Right hindlimb (tissue), 1 donor: ENCODE results near the gene ZBTB40.

Source experiments
- DNase-seq: peaks from one replicate; pipeline ENCODE4 v3.0.0-alpha.2; 2018

The ZBTB40 gene

GRCh38 chr1:22451702-22452480 lies at the start of gene ZBTB40:
Gene ZBTB40 (plus strand): TSS chr1:22451851. CDS start chr1:22489949, 38,098 bp downstream.
- DNase-seq: peak; percentile 98

GRCh38 chr1:22402356-22403053 lies 49.1 kb upstream of the ZBTB40 start:
- DNase-seq: no peak

- DNase-seq: no peak
Measured at GRCh38 chr1:22404486-22404885, 47.2 kb upstream of the ZBTB40 start.

- DNase-seq: no peak
Measured at GRCh38 chr1:22406722-22407495, 44.7 kb upstream of the ZBTB40 start.

GRCh38 chr1:22408230-22408629 lies 43.4 kb upstream of the ZBTB40 start:
- DNase-seq: no peak

GRCh38 chr1:22410401-22410800 lies 41.2 kb upstream of the ZBTB40 start:
- DNase-seq: no peak

GRCh38 chr1:22410928-22411495 lies 40.6 kb upstream of the ZBTB40 start:
- DNase-seq: no peak

- DNase-seq: no peak
Measured at GRCh38 chr1:22411589-22411988, 40.1 kb upstream of the ZBTB40 start.

GRCh38 chr1:22412932-22413727 lies 38.5 kb upstream of the ZBTB40 start:
- no peak for DNase-seq

GRCh38 chr1:22413799-22414198 lies 37.9 kb upstream of the ZBTB40 start:
- no peak for DNase-seq

GRCh38 chr1:22414244-22414751 lies 37.4 kb upstream of the ZBTB40 start:
- no peak for DNase-seq

GRCh38 chr1:22415489-22415888 lies 36.2 kb upstream of the ZBTB40 start:
- no peak for DNase-seq

GRCh38 chr1:22416555-22417454 lies 34.8 kb upstream of the ZBTB40 start:
- DNase-seq: peak; percentile 72

GRCh38 chr1:22417466-22417865 lies 34.2 kb upstream of the ZBTB40 start:
- no peak for DNase-seq

GRCh38 chr1:22418312-22418711 lies 33.3 kb upstream of the ZBTB40 start:
- DNase-seq: no peak

GRCh38 chr1:22418933-22419382 lies 32.7 kb upstream of the ZBTB40 start:
- DNase-seq: no peak

GRCh38 chr1:22420455-22421053 lies 31.1 kb upstream of the ZBTB40 start:
- peak; percentile 77 for DNase-seq

GRCh38 chr1:22426781-22427180 lies 24.9 kb upstream of the ZBTB40 start:
- no peak for DNase-seq

- DNase-seq: no peak
Measured at GRCh38 chr1:22428672-22429071, 23.0 kb upstream of the ZBTB40 start.

GRCh38 chr1:22431965-22432364 lies 19.7 kb upstream of the ZBTB40 start:
- DNase-seq: no peak
